HCT116 (cell line): Measurements from ENCODE around the gene TMEM132A. TPM values are rescaled to one million over a fixed set of nuclear protein-coding genes. Genes with fewer than 3 reads are reported as not detected.

ENCODE experiments used
- ATAC-seq: fragments of 200-7000 bp; cut with Tn5 transposase; 2 replicates; pipeline ENCODE4 v1.9.1; 2020; ENCODE audit warnings: mild to moderate bottlenecking, moderate library complexity
- BruUV-seq: library from RNA; stranded (reverse); fragments of 400-500 nt; replicated peaks from 2 replicates; lab custom pipeline; 2021; lab: Mats Ljungman, UMichigan
- CTCF ChIA-PET: fragments of 300-600 bp; sonication (Branson Sonifier 250); formaldehyde crosslinking; loops from one replicate; lab custom pipeline; 2021; ENCODE audit warnings: antibody characterized with exemption; lab: Charles Lee
- POLR2A ChIA-PET: fragments of 300-600, 350-600 bp; sonication (Branson Sonifier 250); formaldehyde crosslinking; loops from one replicate; lab custom pipeline; 2021; ENCODE audit warnings: antibody characterized with exemption; lab: Charles Lee
- RAD21 ChIA-PET, 2 experiments: fragments of 300-600 bp; sonication (Branson Sonifier 250); formaldehyde crosslinking; loops; one replicate each; lab custom pipeline; 2023; ENCODE audit warnings: low total read pairs in 2 of 2; ENCODE audit not compliant: uncharacterized antibody in 2 of 2, unreplicated experiment in 2 of 2, low non-redundant PET in 1 of 2; lab: Charles Lee
- DNase-seq: peaks from one replicate; pipeline ENCODE4 v3.0.0-alpha.2; 2010; ENCODE audit warnings: low read depth, low spot score
- H2AFZ ChIP-seq: fragments of 200-600 bp; shearing (Covaris generic), sonication (generic); 2 replicates; pipeline ENCODE4 v1.6.1; 2017; ENCODE audit warnings: low read depth, mixed run types, mixed read lengths, antibody characterized with exemption, low read length; ENCODE audit not compliant: poor library complexity, severe bottlenecking
- H3K27ac ChIP-seq: 2 replicates; pipeline ENCODE4 v1.5.1; 2012; ENCODE audit warnings: low read depth, low read length
- H3K27me3 ChIP-seq: fragments of 200-600 bp; sonication (generic); 2 replicates; pipeline ENCODE4 v1.6.1; 2016; ENCODE audit warnings: mixed run types, low read length, mixed read lengths; ENCODE audit not compliant: insufficient read depth
- H3K36me3 ChIP-seq, 2 experiments: fragments of 200-500 bp in 1 of 2; fragments of 200-600 bp in 1 of 2; sonication (Bioruptor generic) in 1 of 2; sonication (generic) in 1 of 2; 2 replicates each; pipeline versions ENCODE4 v1.5.1 to v1.6.1; 2014 to 2016; ENCODE audit warnings: low read length in 2 of 2, inconsistent platforms in 1 of 2, mixed read lengths in 1 of 2, mixed run types in 1 of 2; ENCODE audit not compliant: insufficient read depth in 2 of 2, control insufficient read depth in 1 of 2
- H3K4me1 ChIP-seq, 2 experiments: fragments of 200-600 bp in 1 of 2; sonication (generic) in 1 of 2; 2 replicates each; pipeline versions ENCODE4 v1.5.1 to v1.6.1; 2012 to 2017; ENCODE audit warnings: low read length in 2 of 2, inconsistent platforms in 1 of 2, mild to moderate bottlenecking in 1 of 2, mixed read lengths in 1 of 2, mixed run types in 1 of 2, moderate library complexity in 1 of 2; ENCODE audit not compliant: insufficient read depth in 2 of 2, control insufficient read depth in 1 of 2
- H3K4me2 ChIP-seq: fragments of 200-600 bp; sonication (generic); 2 replicates; pipeline ENCODE4 v1.6.1; 2017; ENCODE audit warnings: mixed run types, low read length, mixed read lengths
- H3K4me3 ChIP-seq, 2 experiments: fragments of 200-600 bp in 1 of 2; sonication (generic) in 1 of 2; replicated peaks in 1 of 2; 2 replicates each; pipeline ENCODE4 v1.5.1; 2011 to 2016; ENCODE audit warnings: low read length in 2 of 2, control low read depth in 1 of 2, low read depth in 1 of 2, mild to moderate bottlenecking in 1 of 2, mixed read lengths in 1 of 2, mixed run types in 1 of 2
- H3K79me2 ChIP-seq: fragments of 200-600 bp; sonication (generic); 2 replicates; pipeline ENCODE4 v1.6.1; 2017; ENCODE audit warnings: mild to moderate bottlenecking, mixed run types, low read length, moderate library complexity, mixed read lengths; ENCODE audit not compliant: insufficient read depth
- H3K9ac ChIP-seq: fragments of 200-600 bp; sonication (generic); 2 replicates; pipeline ENCODE4 v1.6.1; 2016; ENCODE audit warnings: low read length, mixed read lengths
- H3K9me2 ChIP-seq: fragments of 200-600 bp; sonication (generic), shearing (Covaris generic); 2 replicates; pipeline ENCODE4 v1.6.1; 2017; ENCODE audit warnings: mixed run types, mild to moderate bottlenecking, moderate library complexity; ENCODE audit not compliant: insufficient read depth
- H3K9me3 ChIP-seq, 2 experiments: fragments of 200-500 bp in 1 of 2; fragments of 200-600 bp in 1 of 2; sonication (Bioruptor generic) in 1 of 2; sonication (generic) in 1 of 2; 2 replicates each; pipeline ENCODE4 v1.6.1; 2014 to 2017; ENCODE audit warnings: low read length in 2 of 2, mixed read lengths in 2 of 2, inconsistent platforms in 1 of 2, low read depth in 1 of 2, mild to moderate bottlenecking in 1 of 2, mixed run types in 1 of 2, moderate library complexity in 1 of 2; ENCODE audit not compliant: control insufficient read depth in 1 of 2, insufficient read depth in 1 of 2
- H4K20me1 ChIP-seq: fragments of 200-600 bp; sonication (generic), shearing (Covaris generic); 2 replicates; pipeline ENCODE4 v1.6.1; 2017; ENCODE audit warnings: mixed run types, mild to moderate bottlenecking, moderate library complexity; ENCODE audit not compliant: insufficient read depth
- CBX3 ChIP-seq: IDR thresholded peaks from 2 replicates; pipeline ENCODE4 v1.6.1; 2012; ENCODE audit warnings: low read depth
- ELF1 ChIP-seq: IDR thresholded peaks from 2 replicates; pipeline ENCODE4 v1.6.1; 2012; ENCODE audit warnings: low read depth, borderline replicate concordance
- EZH2 ChIP-seq: fragments of 200-600 bp; sonication (generic); IDR thresholded peaks from 2 replicates; pipeline ENCODE4 v1.6.1; 2017; ENCODE audit warnings: antibody characterized with exemption, mixed run types
- EZH2phosphoT487 ChIP-seq: fragments of 200-600 bp; IDR thresholded peaks from 2 replicates; pipeline ENCODE4 v1.6.1; 2018; ENCODE audit warnings: antibody characterized with exemption, borderline replicate concordance
- JUND ChIP-seq: IDR thresholded peaks from 2 replicates; pipeline ENCODE4 v1.6.1; 2012
- RAD21 ChIP-seq: IDR thresholded peaks from 2 replicates; pipeline ENCODE4 v1.6.1; 2012; ENCODE audit warnings: low read depth, mild to moderate bottlenecking
- SP1 ChIP-seq: IDR thresholded peaks from 2 replicates; pipeline ENCODE4 v1.6.1; 2012; ENCODE audit warnings: low read depth
- ZNF274 ChIP-seq: fragments of 200-500 bp; sonication (Bioruptor generic); IDR thresholded peaks from 2 replicates; pipeline ENCODE4 v1.6.1; 2014; ENCODE audit warnings: mild to moderate bottlenecking, low read depth, low read length, inconsistent platforms
- intact Hi-C: fragments of 100-400 bp; cut with micrococcal nuclease; formaldehyde crosslinking; loops from 2 replicates; pipeline ENCODE4 v1.10.0; 2022
- total RNA-seq: library from RNA; stranded (reverse); gene quantifications from one replicate; pipeline ENCODE4 v1.2.1, GENCODE V29; 2021; ENCODE audit not compliant: unreplicated experiment
- TF ChIP-seq, protein P1 (sequence below): IDR thresholded peaks from 2 replicates; pipeline ENCODE4 v1.6.1; 2012
- TF ChIP-seq, protein P2 (sequence below), 3 experiments: fragments of 200-600 bp in 1 of 3; sonication (generic) in 1 of 3; IDR thresholded peaks in 2 of 3; conservative IDR thresholded peaks in 1 of 3; 2 replicates each; pipeline ENCODE4 v1.5.1; 2012 to 2017; ENCODE audit warnings: low read depth in 2 of 3, low read length in 2 of 3, antibody characterized with exemption in 1 of 3, borderline replicate concordance in 1 of 3, control low read depth in 1 of 3, mild to moderate bottlenecking in 1 of 3, mixed read lengths in 1 of 3, mixed run types in 1 of 3, moderate library complexity in 1 of 3; ENCODE audit not compliant: insufficient read depth in 1 of 3

Gene TMEM132A
- total RNA-seq, 1 experiment from 2014 or later: 120 TPM

DNA sequence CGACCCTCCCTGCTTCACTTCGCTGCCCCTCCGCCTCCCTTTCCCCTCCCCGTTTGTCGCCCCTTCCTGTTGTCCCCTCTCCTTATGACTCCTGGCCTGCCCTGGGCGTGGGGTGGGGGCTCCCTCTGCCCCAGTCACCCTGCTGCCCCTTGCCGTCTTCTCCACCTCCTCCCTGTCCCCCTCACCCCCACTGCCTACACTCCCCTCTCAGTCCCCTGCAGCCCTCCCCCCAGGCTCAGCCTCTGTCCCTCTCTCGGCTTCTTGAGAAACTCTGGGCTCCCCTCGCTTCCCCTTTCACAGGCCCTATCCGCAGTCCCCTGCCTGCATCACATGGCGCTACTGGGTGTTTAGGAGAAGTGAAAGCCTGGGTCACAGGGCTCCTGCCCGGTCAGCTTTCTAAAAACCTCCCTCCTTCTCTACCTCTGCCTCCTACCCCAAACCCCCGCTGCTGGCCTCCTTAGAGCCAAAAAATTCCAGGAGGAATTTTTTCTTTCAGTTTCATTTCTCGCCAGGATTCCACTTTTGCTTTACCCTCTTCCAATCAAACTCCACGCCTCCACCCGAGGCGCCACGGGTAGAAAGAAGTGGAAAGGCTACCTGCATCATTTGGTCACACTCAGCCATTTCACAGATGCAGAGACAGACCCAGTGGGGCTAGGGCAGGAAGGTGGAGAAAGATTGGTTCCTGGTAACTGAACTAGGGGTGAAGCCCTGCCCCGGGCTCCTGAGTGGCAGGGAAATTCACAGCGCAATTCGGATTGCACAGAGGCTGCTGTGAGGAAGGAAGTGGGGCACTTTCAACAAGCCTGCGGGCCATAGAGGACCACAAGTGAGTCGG is 27.9 kb downstream of the TMEM132A start, which contains the start of gene SLC15A3:
SLC15A3 (minus strand) TSS at position 273 of the 838 bp plus-strand sequence. CDS start 625 bp downstream, outside the sequence.
- no peaks in the 10 kb centered on the region for H3K36me3 ChIP-seq
- H3K4me3 ChIP-seq: no peak within 1 kb of the TSS
- no peaks in the 10 kb centered on the region for H3K9me2 ChIP-seq
- ATAC-seq (no peak), DNase-seq (no peak)
- ChIA-PET RAD21 (no interaction called here), CTCF (no interaction called here), POLR2A (no interaction called here)
- intact Hi-C loops: no loop called here
- H4K20me1 ChIP-seq: no peaks in the 10 kb centered on the region
- no peak within 1 kb of the TSS for H3K27ac ChIP-seq
- TF ChIP-seq ZNF274: no peak
- TF ChIP-seq ELF1: no peak
- no peak for TF ChIP-seq JUND
- no peak for TF ChIP-seq EZH2phosphoT487
- TF ChIP-seq, protein P1, sequence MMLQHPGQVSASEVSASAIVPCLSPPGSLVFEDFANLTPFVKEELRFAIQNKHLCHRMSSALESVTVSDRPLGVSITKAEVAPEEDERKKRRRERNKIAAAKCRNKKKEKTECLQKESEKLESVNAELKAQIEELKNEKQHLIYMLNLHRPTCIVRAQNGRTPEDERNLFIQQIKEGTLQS: no peak
- no peak for TF ChIP-seq EZH2
- no peaks in the 10 kb centered on the region for H3K27me3 ChIP-seq
- H3K9ac ChIP-seq: no peak within 1 kb of the TSS
- H2AFZ ChIP-seq: no peak within 1 kb of the TSS
- no peak within 1 kb of the TSS for H3K4me2 ChIP-seq
- no peaks in the 10 kb centered on the region for H3K9me3 ChIP-seq
- H3K4me1 ChIP-seq: no peaks in the 10 kb centered on the region
- no TSS peak for BruUV-seq
- no peaks in the 10 kb centered on the region for H3K79me2 ChIP-seq

DNA sequence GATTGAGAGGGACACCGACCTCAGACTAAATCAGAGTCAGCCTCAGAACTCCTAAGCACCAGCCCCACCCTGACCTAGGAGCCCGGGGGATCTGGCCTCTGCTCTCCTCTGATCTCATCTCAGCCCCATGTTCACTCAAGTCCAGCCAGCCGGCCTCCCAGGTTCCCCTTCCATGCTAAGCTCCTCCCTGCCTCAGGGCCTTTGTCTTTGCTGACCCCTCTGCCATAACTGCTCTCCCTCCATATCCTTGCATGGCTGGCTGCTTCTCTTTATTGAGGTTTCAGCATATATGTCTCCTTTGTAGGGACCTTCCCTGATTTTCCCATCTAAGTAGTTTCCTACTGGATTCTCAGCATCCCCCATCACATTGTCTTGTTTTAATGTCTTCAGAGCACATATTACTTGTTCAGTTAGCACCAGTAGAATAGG is 28.5 kb downstream of the TMEM132A start:
- Histone ChIP-seq H3K9ac (no peak overlapping the region), H2AFZ (no peak overlapping the region), H3K79me2 (no peaks in the 10 kb centered on the region), H3K4me3 (no peak overlapping the region), H3K9me3 (no peaks in the 10 kb centered on the region), H3K4me2 (no peak overlapping the region), H3K27me3 (no peaks in the 10 kb centered on the region), H3K4me1 (no peaks in the 10 kb centered on the region), H4K20me1 (no peaks in the 10 kb centered on the region), H3K27ac (no peak overlapping the region), H3K9me2 (no peaks in the 10 kb centered on the region), H3K36me3 (no peaks in the 10 kb centered on the region)
- POLR2A ChIA-PET: no interaction called here
- DNase-seq (no peak), ATAC-seq (no peak)
- TF ChIP-seq, protein P2, sequence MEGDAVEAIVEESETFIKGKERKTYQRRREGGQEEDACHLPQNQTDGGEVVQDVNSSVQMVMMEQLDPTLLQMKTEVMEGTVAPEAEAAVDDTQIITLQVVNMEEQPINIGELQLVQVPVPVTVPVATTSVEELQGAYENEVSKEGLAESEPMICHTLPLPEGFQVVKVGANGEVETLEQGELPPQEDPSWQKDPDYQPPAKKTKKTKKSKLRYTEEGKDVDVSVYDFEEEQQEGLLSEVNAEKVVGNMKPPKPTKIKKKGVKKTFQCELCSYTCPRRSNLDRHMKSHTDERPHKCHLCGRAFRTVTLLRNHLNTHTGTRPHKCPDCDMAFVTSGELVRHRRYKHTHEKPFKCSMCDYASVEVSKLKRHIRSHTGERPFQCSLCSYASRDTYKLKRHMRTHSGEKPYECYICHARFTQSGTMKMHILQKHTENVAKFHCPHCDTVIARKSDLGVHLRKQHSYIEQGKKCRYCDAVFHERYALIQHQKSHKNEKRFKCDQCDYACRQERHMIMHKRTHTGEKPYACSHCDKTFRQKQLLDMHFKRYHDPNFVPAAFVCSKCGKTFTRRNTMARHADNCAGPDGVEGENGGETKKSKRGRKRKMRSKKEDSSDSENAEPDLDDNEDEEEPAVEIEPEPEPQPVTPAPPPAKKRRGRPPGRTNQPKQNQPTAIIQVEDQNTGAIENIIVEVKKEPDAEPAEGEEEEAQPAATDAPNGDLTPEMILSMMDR (IDR thresholded peaks at IDR 0.05 in 2 of 3, conservative IDR thresholded peaks at IDR 0.05 in 1 of 3; ENCODE audit: borderline replicate concordance in 1 of 3, insufficient read depth in 1 of 3, low read depth in 2 of 3, low read length in 2 of 3): no peak
- TF ChIP-seq RAD21 (no peak), EZH2phosphoT487 (no peak), EZH2 (no peak), SP1 (no peak), CBX3 (no peak)
- CTCF ChIA-PET: no interaction called here
- BruUV-seq: no TSS peak
- intact Hi-C loops: no loop called here
- RAD21 ChIA-PET: no interaction called here
